Ramos (cell line): ENCODE results near the gene HCFC1.

Experiments used
- in situ Hi-C: fragments of 300-500 bp; cut with MboI; formaldehyde crosslinking; loops from one replicate; pipeline ENCODE4 v1.14.3; 2022; ENCODE audit warnings: low sequenced_read_pairs; ENCODE audit not compliant: unreplicated experiment

HCFC1 gene

GRCh38 chrX:153928846-153929245, 42.8 kb downstream of the HCFC1 start:
- in situ Hi-C loops: no loop called here

DNA sequence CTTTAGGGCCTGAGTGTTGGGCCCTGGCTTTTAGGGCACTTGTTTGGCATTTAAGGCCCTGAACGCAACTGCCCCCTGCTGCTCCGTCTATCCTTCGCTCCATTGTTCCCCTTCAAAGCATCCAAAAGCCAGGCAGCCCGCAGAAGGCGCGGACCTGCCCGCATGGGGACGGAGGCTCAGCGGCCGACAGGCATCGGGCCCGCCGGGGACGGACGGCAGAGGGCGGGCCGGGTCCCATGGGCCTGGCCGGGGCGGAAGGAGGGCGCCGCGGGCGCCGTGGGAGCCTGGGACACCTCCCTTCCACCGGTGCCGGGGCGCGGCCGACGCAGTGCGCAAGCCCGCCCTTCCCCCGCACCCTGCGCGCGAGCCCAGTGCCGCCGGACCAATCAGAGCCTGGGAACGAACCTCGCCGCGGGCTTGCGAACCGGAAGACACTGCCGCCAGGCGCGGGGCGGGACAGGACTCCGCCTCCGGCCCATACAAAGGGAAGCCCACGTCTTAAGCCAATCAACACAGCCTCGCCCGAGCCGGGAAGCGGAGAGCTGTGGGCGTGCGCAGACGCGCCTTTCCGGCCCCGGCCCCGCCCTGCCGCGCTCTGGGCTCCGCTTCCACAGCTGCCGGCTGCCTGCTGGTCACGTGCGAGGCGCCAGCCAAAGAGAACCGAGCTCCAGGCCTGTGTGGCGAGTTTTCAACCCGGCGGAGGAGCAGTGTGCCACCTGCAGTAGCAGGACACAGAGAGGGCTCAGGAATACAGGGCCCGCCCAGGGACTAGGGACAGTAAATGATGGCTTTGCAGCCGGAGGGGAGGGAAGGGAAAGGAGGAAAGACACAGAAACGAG, 43.5 kb downstream of the HCFC1 start:
- in situ Hi-C loops: no loop called here

DNA sequence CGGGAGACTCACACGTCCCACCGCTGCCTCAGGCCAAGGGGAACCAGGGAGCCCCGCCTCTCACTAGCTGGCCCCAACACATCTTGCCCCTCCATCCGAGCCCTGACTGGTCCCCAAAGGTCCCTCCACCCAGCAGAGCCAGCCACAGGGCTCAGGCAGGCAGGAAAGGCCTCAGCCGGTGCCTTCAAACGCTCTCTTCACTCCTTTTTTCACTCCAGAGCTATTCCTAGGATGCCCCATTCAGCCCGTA, 44.0 kb downstream of the HCFC1 start:
- in situ Hi-C loops: no loop called here

- in situ Hi-C loops: no loop called here
Measured at GRCh38 chrX:153926858-153927671, 44.6 kb downstream of the HCFC1 start.

DNA sequence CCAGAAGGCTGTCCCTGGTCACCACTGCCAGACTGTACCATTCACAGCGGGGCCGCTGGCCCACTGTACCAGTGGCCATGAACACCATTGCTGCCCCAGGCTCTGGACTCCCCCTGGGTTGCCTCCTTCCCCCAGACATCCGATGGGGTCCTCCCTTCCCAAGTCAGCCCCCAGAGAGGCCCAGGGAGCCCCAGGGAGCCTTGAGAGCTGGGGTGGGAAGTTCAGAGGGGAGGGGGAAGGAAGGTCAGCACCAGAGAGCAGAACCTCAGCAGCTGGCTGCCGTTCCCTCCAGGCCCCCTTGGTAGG, 45.1 kb downstream of the HCFC1 start:
- in situ Hi-C loops: no loop called here

DNA sequence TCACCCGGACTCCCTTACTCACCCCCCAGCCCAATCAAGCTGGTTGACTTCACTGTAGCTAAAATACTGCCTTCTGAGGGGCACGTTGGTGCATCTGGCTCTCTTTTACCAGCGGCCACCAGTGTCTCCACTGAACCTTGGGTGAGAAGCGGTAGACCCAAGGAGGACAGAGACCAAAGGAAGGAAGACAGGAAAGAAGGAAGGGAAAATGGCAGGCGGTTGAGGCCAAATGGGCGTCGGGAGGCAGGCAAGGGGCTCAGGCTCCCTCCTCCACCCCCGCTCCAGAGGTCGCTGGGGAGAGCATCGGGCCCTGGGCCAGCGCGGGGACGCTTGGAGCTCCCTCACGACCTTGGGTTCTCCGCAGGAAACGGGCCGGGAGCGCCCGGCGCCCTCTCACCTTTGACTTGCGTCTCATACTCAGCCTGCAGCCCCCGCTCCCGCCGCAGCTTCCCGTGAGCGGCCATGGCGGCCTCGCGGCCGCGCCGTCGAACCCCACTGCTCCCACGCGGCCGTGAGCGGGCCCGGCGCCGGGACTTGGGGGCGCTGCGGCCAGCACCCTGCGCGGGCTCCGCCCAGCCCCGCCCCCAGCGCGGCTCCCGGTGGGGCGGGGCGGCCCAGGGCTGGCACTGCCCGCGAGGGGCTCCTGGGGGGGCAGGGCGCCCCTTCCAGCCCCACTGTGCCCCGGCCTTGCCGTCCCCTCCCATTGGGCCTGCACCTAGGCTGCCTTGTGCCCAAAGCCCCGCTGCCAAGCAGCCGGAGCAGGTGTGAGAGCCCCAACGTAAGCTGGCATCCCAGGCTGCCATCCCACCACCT, 45.7 kb downstream of the HCFC1 start, which contains the start of gene ARHGAP4:
Gene ARHGAP4, minus strand, starts transcription at position 526 of the 813 bp plus-strand sequence. Its CDS starts 62 bp downstream, at position 464.
- in situ Hi-C loops: no loop called here

DNA sequence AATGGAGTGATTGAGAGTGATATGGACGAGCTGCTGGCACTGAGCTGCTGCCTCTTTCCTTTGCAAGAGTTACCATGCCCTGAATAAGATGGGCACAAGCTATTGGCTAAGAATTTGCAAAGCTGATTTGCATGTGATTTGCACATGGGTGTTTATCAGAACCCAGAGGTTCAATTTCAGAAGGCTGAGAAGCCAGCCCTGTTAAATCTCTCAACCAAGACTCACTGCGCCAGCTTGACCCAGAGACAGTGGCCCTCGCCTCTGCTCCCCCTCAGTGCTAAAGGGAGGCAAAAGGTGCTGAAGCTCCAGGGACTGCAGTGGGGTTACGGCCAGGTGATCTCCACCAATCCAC, 46.3 kb downstream of the HCFC1 start:
- in situ Hi-C loops: no loop called here

DNA sequence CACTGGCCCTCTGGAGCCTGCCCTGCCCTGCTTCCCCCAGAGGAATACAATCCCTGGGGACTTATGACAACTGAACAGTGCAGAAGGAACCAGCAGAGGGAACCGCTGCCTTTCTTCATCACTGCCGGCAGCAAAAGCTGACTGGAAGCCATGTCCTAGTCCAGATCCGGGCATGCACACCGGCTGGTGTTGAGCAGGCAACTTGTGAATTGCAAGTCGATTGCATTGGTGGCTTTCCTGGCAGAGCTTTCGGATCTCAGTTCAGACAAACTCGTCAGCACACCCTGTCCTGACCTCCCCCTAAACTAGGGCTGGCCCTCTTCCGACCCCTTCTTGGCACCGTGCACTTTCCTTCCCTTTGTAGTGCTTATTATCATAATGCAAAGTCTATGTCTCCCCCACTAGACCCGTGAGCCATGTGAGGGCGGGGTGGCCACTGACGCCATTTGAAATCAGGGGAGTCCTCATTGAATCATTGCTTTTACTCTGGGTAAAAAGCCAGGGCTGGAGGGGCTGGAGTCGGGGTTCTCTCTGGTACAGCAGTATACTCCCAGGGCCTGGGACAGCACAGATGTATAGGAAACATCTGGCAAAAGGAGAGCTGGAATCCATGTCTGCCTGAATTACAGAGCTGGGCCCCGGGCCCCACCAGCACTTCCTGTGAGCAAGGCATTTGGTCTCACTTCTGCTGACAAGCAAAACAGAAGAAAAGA, 47.3 kb downstream of the HCFC1 start:
- in situ Hi-C loops: no loop called here

DNA sequence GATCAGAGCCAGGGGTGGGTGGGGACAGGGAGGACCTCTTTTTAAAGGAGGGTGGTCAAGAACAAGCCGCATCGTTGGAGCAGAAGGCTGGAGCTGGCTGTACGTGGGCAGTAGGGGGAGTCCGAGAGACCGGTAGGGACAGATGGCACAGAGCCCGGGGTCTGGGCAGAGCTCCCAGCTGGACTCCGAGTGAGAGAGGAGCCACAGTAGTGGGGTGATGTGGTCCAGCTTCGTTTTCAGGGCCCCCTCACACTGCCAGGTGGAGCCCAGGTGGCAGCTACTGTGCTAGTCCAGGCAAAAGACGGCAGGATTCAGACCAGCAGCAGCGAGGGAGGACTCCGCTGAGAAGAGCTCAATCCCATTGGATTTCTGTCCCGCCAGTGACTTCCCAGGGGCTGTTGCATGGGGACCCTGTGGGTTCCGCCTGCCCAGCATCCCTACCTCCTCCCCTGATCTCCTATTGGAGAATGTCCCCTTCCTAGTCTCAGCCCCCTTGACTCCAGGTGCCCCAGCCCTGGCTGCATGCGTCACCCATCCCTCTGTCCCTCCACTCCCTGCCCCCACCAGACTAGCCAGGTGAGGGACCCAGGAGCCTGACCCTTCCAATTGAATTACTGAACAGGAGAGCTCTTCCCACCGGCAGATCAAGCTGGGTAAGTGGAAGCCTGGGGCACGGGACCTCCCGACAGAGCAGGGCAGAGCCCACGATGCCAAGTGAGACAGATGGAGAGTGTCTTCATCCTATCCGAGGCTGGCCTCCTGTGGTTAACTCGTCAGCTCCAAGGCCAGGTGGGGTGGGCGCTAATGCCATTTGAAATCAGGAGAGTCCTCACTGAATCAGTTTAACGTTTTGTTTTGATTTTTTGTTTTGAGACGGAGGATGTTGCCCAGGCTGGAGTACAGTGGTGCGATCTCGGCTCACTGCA, 48.4 kb downstream of the HCFC1 start:
- in situ Hi-C loops: no loop called here

DNA sequence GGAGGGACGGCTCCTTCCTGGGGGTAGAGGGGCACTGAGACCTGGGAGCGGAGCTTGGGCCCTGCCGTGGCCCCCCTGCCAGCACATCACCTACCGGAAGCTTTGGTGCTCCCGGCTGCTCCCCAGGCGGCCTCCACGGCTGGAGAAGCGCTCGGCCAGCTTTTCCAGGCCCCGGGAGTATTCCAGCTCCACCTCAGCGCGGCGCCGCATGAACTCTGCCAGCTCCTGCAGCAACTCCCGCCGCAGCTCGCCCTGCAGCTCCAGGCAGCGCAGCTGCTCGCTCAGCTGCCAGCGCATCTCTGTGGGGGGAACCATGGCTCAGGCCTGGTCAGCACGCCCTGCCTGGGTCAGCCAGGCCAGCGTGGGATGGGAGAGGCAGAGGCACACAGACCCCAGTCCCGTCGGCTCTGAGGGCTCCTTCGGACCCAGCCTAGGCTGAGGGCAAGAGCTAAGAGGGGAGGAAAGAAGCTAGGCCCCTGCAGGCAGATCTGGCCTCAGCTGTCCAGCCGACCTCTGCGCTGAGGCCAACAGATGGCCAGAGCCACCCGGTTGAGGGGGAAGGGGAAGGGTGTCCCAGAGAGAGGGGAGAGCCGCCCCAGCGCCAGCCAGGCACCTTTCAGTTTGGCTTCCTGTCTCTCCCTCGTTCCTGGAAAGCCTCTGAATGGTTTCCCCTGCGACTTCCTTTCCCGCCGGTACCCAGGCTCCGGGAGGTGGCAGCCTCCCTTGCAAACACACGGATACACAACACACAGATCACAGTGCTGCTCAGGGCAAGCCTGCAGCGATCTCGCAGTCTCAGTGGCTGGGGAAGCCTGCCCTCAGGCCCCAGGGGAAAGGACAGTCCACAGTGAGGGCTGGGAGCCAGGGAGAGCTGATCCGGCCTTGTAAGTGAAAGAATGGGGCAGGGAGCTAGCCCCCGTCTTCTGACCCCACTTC, 49.8 kb downstream of the HCFC1 start:
- in situ Hi-C loops: no loop called here

GRCh38 chrX:153921070-153921469, 50.5 kb downstream of the HCFC1 start:
- in situ Hi-C loops: no loop called here

DNA sequence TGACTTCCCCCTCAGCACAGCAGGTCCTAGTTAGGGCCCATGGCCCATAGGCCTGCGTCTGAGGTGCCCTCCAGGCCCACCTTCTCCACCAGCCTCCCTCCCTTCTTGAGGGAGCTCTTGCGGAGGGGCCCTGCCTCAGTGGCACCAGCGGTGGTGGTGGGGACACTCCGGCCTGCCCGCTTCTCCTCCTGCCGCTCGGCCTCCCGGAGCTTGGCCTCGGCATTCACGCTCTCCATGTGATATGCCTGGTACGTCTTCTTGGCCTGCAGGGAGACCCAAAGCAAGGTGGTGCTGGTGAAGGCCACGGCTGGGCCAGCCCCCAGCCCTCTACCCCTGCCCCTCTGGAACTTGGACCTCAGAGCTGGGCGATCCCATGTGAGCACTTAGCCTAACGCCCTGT, 51.1 kb downstream of the HCFC1 start:
- in situ Hi-C loops: no loop called here

GRCh38 chrX:153919281-153919680, 52.3 kb downstream of the HCFC1 start:
- in situ Hi-C loops: no loop called here

DNA sequence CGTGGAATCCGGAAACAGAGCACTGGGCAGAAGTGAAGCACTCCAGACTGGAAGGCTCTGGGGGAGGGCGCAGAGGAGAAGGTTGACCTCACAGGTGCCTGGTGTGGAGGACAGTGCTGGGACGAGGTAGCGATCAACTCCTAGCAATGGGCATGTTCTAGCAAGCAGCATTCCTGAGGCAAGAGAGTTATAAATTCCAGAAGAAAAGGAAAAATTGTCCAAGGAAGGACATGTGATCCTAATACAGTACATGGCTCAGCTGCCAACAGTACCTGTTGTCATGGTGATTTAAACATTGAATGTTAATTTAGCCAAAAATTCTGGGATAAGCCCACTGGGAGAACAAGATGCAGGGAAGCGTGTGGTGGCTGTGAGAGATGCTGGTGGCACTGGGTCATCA, 53.7 kb downstream of the HCFC1 start:
- in situ Hi-C loops: no loop called here

GRCh38 chrX:153913701-153914100, 57.9 kb downstream of the HCFC1 start:
- in situ Hi-C loops: no loop called here

- in situ Hi-C loops: no loop called here
Measured at GRCh38 chrX:153913211-153913610, 58.4 kb downstream of the HCFC1 start.

GRCh38 chrX:153911798-153912197, 59.8 kb downstream of the HCFC1 start:
- in situ Hi-C loops: no loop called here

- in situ Hi-C loops: no loop called here
Measured at GRCh38 chrX:153910446-153910845, 61.2 kb downstream of the HCFC1 start.
